H9 (cell line): ENCODE results near the gene TPCN2. TPM values are rescaled to one million over a fixed set of nuclear protein-coding genes. Genes with fewer than 3 reads are reported as not detected.

Source experiments
- DNase-seq: peaks from one replicate; pipeline ENCODE4 v3.0.0-alpha.2; 2017
- H2AFZ ChIP-seq: one replicate; pipeline ENCODE4 v1.6.1; 2013; ENCODE audit warnings: mild to moderate bottlenecking, low read length, control low read depth, moderate library complexity
- H2AK5ac ChIP-seq: 2 replicates; pipeline ENCODE4 v1.6.1; 2013; ENCODE audit warnings: low read length, control low read depth, mixed read lengths; ENCODE audit not compliant: insufficient read length
- H2BK120ac ChIP-seq: one replicate; pipeline ENCODE4 v1.6.1; 2013; ENCODE audit warnings: low read depth, mild to moderate bottlenecking, low read length, control low read depth, inconsistent platforms; ENCODE audit not compliant: poor library complexity, severe bottlenecking
- H2BK12ac ChIP-seq: 2 replicates; pipeline ENCODE4 v1.6.1; 2013; ENCODE audit warnings: low read length, control low read depth, mixed read lengths, low read depth; ENCODE audit not compliant: insufficient read length
- H2BK15ac ChIP-seq: 2 replicates; pipeline ENCODE4 v1.6.1; 2013; ENCODE audit warnings: low read depth, low read length, control low read depth
- H2BK20ac ChIP-seq: one replicate; pipeline ENCODE4 v1.6.1; 2013; ENCODE audit warnings: low read depth, mild to moderate bottlenecking, low read length, control low read depth, inconsistent platforms; ENCODE audit not compliant: poor library complexity, severe bottlenecking
- H2BK5ac ChIP-seq: 2 replicates; pipeline ENCODE4 v1.6.1; 2013; ENCODE audit warnings: low read length, control low read depth, mixed read lengths; ENCODE audit not compliant: insufficient read length
- H3K14ac ChIP-seq: 2 replicates; pipeline ENCODE4 v1.6.1; 2013; ENCODE audit warnings: low read length, control low read depth; ENCODE audit not compliant: insufficient read depth
- H3K18ac ChIP-seq: 2 replicates; pipeline ENCODE4 v1.6.1; 2013; ENCODE audit warnings: low read depth, mild to moderate bottlenecking, mixed read lengths, low read length, control low read depth; ENCODE audit not compliant: insufficient read length
- H3K23ac ChIP-seq: 2 replicates; pipeline ENCODE4 v1.6.1; 2013; ENCODE audit warnings: low read length, control low read depth, mixed read lengths, low read depth; ENCODE audit not compliant: insufficient read length
- H3K23me2 ChIP-seq: 2 replicates; pipeline ENCODE4 v1.6.1; 2013; ENCODE audit warnings: low read depth, mild to moderate bottlenecking, mixed read lengths, low read length, control low read depth; ENCODE audit not compliant: insufficient read length, poor library complexity, severe bottlenecking
- H3K27ac ChIP-seq: 2 replicates; pipeline ENCODE4 v1.5.1; 2013; ENCODE audit warnings: low read length, control low read depth, mixed read lengths, low read depth; ENCODE audit not compliant: insufficient read length
- H3K27me3 ChIP-seq: 2 replicates; pipeline ENCODE4 v1.6.1; 2013; ENCODE audit warnings: low read length, control low read depth, inconsistent platforms; ENCODE audit not compliant: insufficient read depth
- H3K4ac ChIP-seq: 2 replicates; pipeline ENCODE4 v1.6.1; 2013; ENCODE audit warnings: low read depth, mild to moderate bottlenecking, control low read depth, inconsistent platforms, low read length, moderate library complexity
- H3K4me1 ChIP-seq: 2 replicates; pipeline ENCODE4 v1.6.1; 2013; ENCODE audit warnings: low read length, control low read depth, inconsistent platforms; ENCODE audit not compliant: insufficient read depth
- H3K4me2 ChIP-seq: 2 replicates; pipeline ENCODE4 v1.6.1; 2013; ENCODE audit warnings: low read length, control low read depth, mixed read lengths; ENCODE audit not compliant: insufficient read length, insufficient read depth
- H3K56ac ChIP-seq: 2 replicates; pipeline ENCODE4 v1.6.1; 2013; ENCODE audit warnings: low read depth, mild to moderate bottlenecking, mixed read lengths, low read length, control low read depth; ENCODE audit not compliant: insufficient read length
- H3K79me1 ChIP-seq: 2 replicates; pipeline ENCODE4 v1.6.1; 2013; ENCODE audit warnings: low read depth, mild to moderate bottlenecking, moderate library complexity, low read length, control low read depth, inconsistent platforms; ENCODE audit not compliant: insufficient read depth, poor library complexity, severe bottlenecking
- H3K79me2 ChIP-seq: 2 replicates; pipeline ENCODE4 v1.6.1; 2013; ENCODE audit warnings: low read length, control low read depth, inconsistent platforms; ENCODE audit not compliant: insufficient read depth
- H3K9ac ChIP-seq: 2 replicates; pipeline ENCODE4 v1.6.1; 2013; ENCODE audit warnings: low read length, control low read depth, mixed read lengths; ENCODE audit not compliant: insufficient read length; ENCODE audit errors: extremely low read depth
- H3K9me3 ChIP-seq: one replicate; pipeline ENCODE4 v1.6.1; 2013; ENCODE audit warnings: low read depth, low read length, inconsistent platforms; ENCODE audit not compliant: control insufficient read depth
- H3T11ph ChIP-seq: one replicate; pipeline ENCODE4 v1.6.1; 2013; ENCODE audit warnings: mild to moderate bottlenecking, low read length, control low read depth, inconsistent platforms
- H4K20me1 ChIP-seq: one replicate; pipeline ENCODE4 v1.6.1; 2013; ENCODE audit not compliant: control insufficient read depth, insufficient read length, insufficient read depth
- H4K5ac ChIP-seq: 2 replicates; pipeline ENCODE4 v1.6.1; 2013; ENCODE audit warnings: low read depth, mild to moderate bottlenecking, mixed read lengths, low read length, control low read depth; ENCODE audit not compliant: insufficient read length
- H4K8ac ChIP-seq: replicated peaks from 2 replicates; pipeline ENCODE4 v1.6.1; 2013; ENCODE audit warnings: low read length, control low read depth, mixed read lengths, low read depth; ENCODE audit not compliant: insufficient read length
- H4K91ac ChIP-seq: 2 replicates; pipeline ENCODE4 v1.6.1; 2013; ENCODE audit warnings: low read depth, mild to moderate bottlenecking, moderate library complexity, mixed read lengths, low read length, control low read depth; ENCODE audit not compliant: insufficient read length
- H3K27ac Mint-ChIP-seq, 3 experiments: 2 replicates in 2 of 3; 3 replicates in 1 of 3; pipeline ENCODE4 v1.8.0; 2020 to 2021; ENCODE audit warnings: mixed read lengths in 3 of 3, mild to moderate bottlenecking in 1 of 3, moderate library complexity in 1 of 3
- H3K27me3 Mint-ChIP-seq: 2 replicates; pipeline ENCODE4 v1.8.0; 2021; ENCODE audit warnings: low read depth, mild to moderate bottlenecking, moderate library complexity, mixed read lengths
- H3K36me3 Mint-ChIP-seq, 3 experiments: 2 replicates in 2 of 3; 3 replicates in 1 of 3; pipeline ENCODE4 v1.8.0; 2020 to 2021; ENCODE audit warnings: low read depth in 3 of 3, mixed read lengths in 3 of 3; ENCODE audit not compliant: insufficient read depth in 1 of 3
- H3K4me1 Mint-ChIP-seq, 2 experiments: 2 replicates each; pipeline ENCODE4 v1.8.0; 2020; ENCODE audit warnings: mixed read lengths in 2 of 2
- H3K4me3 Mint-ChIP-seq, 2 experiments: 2 replicates in 1 of 2; 3 replicates in 1 of 2; pipeline ENCODE4 v1.8.0; 2020 to 2021; ENCODE audit warnings: mild to moderate bottlenecking in 2 of 2, mixed read lengths in 2 of 2, moderate library complexity in 1 of 2
- H3K9me3 Mint-ChIP-seq, 2 experiments: 2 replicates in 1 of 2; 3 replicates in 1 of 2; pipeline ENCODE4 v1.8.0; 2020; ENCODE audit warnings: mild to moderate bottlenecking in 2 of 2, mixed read lengths in 2 of 2, moderate library complexity in 1 of 2
- WGBS: extraction: QIAGEN DNeasy Blood & Tissue Kit; methylation state at CpG from one replicate; pipeline ENCODE4 v1.1.7; 2013; ENCODE audit warnings: missing lambda C conversion rate, low lambda C conversion rate, mixed read lengths; ENCODE audit not compliant: insufficient read length; ENCODE audit errors: extremely low coverage; 5-methylcytosine and 5-hydroxymethylcytosine counted together
- total RNA-seq: library from RNA; stranded (reverse); gene quantifications from 2 replicates; pipeline ENCODE4 v1.2.1, GENCODE V29; 2021
- TF ChIP-seq, protein P1 (sequence below): fragments of 200-600 bp; sonication (generic); conservative IDR thresholded peaks from 3 replicates; pipeline ENCODE4 v1.8.0; 2021; ENCODE audit warnings: antibody characterized with exemption, mild to moderate bottlenecking

The TPCN2 gene
- total RNA-seq, 1 experiment from 2014 or later: 16.8 TPM

DNA sequence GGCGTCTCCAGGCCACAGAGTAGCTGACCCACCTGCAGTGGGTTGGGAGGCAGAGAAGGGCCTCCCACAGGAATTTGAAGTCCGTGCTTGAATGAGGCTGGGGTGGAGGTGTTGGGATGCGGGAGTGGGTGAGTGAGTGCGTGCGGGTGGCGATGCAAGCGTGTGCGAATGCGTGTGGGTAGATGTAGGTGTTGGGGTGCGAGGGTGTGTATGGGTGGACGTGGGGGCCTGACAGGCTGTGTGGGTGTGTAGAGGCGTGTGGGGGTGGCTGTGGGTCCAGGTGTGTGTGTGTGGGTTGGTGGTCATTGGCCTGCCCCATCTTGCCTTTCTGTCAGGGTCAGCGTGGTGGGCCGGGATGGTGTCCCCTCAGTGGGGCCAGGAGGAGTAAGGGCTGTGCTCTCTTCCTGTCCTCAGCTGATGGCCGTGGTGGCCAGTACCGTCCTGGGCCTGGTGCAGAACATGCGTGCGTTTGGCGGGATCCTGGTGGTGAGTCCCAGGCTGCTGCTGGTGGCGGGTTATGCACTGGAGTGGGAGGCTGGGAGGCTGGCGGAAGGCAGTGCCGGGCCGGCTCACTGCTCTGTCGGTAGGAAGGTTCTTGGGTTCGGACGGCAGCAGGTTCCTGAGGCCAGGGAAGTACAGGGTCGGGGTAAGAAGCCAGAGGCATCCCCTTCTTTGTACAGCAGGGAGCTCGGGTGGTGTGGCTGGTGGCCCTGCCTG, 35.0 kb downstream of the TPCN2 start:
- H3K4me2 ChIP-seq: no peak overlapping the region
- no peaks in the 10 kb centered on the region for H3K23me2 ChIP-seq
- no peaks in the 10 kb centered on the region for H3K27me3 Mint-ChIP-seq
- H2AFZ ChIP-seq: no peak overlapping the region
- no peak overlapping the region for H3K18ac ChIP-seq
- peak overlapping the region in 1 of 3 experiments; percentile 92; a peak in 2 of 7 replicates for H3K27ac Mint-ChIP-seq
- H2BK12ac ChIP-seq: no peak overlapping the region
- H3K9ac ChIP-seq: no peak overlapping the region
- H4K20me1 ChIP-seq: no peaks in the 10 kb centered on the region
- no peak overlapping the region for H2BK20ac ChIP-seq
- H3K4me1 ChIP-seq: no peaks in the 10 kb centered on the region
- H3K27ac ChIP-seq: no peak overlapping the region
- H2BK5ac ChIP-seq: no peak overlapping the region
- H3K27me3 ChIP-seq: no peaks in the 10 kb centered on the region
- H3K9me3 Mint-ChIP-seq: no peaks in the 10 kb centered on the region
- no peak overlapping the region for H3K56ac ChIP-seq
- no peaks in the 10 kb centered on the region for H3K9me3 ChIP-seq
- H3K4ac ChIP-seq: no peak overlapping the region
- H2BK120ac ChIP-seq: no peak overlapping the region
- H4K5ac ChIP-seq: no peak overlapping the region
- 0 out of 2 replicates have a peak, but pooled peaks cover 2% of the 10 kb centered on the region for H3K79me2 ChIP-seq
- no peak overlapping the region for H3K23ac ChIP-seq
- no peak overlapping the region for H4K91ac ChIP-seq
- DNase-seq: no peak
- TF ChIP-seq, protein P1, sequence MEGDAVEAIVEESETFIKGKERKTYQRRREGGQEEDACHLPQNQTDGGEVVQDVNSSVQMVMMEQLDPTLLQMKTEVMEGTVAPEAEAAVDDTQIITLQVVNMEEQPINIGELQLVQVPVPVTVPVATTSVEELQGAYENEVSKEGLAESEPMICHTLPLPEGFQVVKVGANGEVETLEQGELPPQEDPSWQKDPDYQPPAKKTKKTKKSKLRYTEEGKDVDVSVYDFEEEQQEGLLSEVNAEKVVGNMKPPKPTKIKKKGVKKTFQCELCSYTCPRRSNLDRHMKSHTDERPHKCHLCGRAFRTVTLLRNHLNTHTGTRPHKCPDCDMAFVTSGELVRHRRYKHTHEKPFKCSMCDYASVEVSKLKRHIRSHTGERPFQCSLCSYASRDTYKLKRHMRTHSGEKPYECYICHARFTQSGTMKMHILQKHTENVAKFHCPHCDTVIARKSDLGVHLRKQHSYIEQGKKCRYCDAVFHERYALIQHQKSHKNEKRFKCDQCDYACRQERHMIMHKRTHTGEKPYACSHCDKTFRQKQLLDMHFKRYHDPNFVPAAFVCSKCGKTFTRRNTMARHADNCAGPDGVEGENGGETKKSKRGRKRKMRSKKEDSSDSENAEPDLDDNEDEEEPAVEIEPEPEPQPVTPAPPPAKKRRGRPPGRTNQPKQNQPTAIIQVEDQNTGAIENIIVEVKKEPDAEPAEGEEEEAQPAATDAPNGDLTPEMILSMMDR: no peak
- no peak overlapping the region for H2AK5ac ChIP-seq
- H3K79me1 ChIP-seq: no peaks in the 10 kb centered on the region
- H3K14ac ChIP-seq: no peak overlapping the region
- no peak overlapping the region for H4K8ac ChIP-seq
- H2BK15ac ChIP-seq: no peak overlapping the region
- no peak overlapping the region for H3T11ph ChIP-seq
- H3K36me3 Mint-ChIP-seq: peaks cover 6 to 35% (median 20%) of the 10 kb centered on the region in 3 experiments
- H3K4me1 Mint-ChIP-seq: peaks cover 5 to 9% of the 10 kb centered on the region in 2 experiments; a peak in 3 of 4 replicates
- H3K4me3 Mint-ChIP-seq: no peak overlapping the region; a peak in 1 of 5 replicates
- no CpG with 5 or more reads among the region's 28 CpGs for WGBS
